HG02623 (cell line): ENCODE measurements around the gene SLC9A8.
"Not testable (repeated sequence)": the region's sequence is repeated elsewhere in the genome, so short reads cannot be mapped to it uniquely, and the experiment has no call there.

Experiments
- ATAC-seq: cut with Tn5 transposase; IDR thresholded peaks from one replicate; pipeline ENCODE4 v1.9.1; 2021; ENCODE audit warnings: moderate library complexity; ENCODE audit not compliant: unreplicated experiment

SLC9A8 gene

GRCh38 chr20:49846206-49846807 is 33.7 kb downstream of the SLC9A8 start:
- ATAC-seq, result no peak

- ATAC-seq, result no peak
Observed at GRCh38 chr20:49850463-49851230, 38.0 kb downstream of the SLC9A8 start.

GRCh38 chr20:49851231-49851705 is 38.6 kb downstream of the SLC9A8 start:
- no peak for ATAC-seq

GRCh38 chr20:49851991-49852390 is 39.4 kb downstream of the SLC9A8 start:
- no peak for ATAC-seq

GRCh38 chr20:49852522-49853080 is 40.0 kb downstream of the SLC9A8 start:
- ATAC-seq, result no peak

- no peak for ATAC-seq
Observed at GRCh38 chr20:49853640-49854039, 41.0 kb downstream of the SLC9A8 start.

- ATAC-seq, result no peak
Observed at GRCh38 chr20:49854190-49854875, 41.7 kb downstream of the SLC9A8 start.

GRCh38 chr20:49856904-49857303 is 44.3 kb downstream of the SLC9A8 start:
- no peak for ATAC-seq

- ATAC-seq, result no peak
Observed at GRCh38 chr20:49858076-49858585, 45.5 kb downstream of the SLC9A8 start.

- no peak for ATAC-seq
Observed at GRCh38 chr20:49859011-49859410, 46.4 kb downstream of the SLC9A8 start.

- no peak for ATAC-seq
Observed at GRCh38 chr20:49859807-49860206, 47.2 kb downstream of the SLC9A8 start.

- ATAC-seq, result not testable (repeated sequence)
Observed at GRCh38 chr20:49861232-49861631, 48.6 kb downstream of the SLC9A8 start.

- no peak for ATAC-seq
Observed at GRCh38 chr20:49862607-49863200, 50.1 kb downstream of the SLC9A8 start.

- ATAC-seq, result no peak
Observed at GRCh38 chr20:49863666-49864065, 51.0 kb downstream of the SLC9A8 start.

- ATAC-seq, result no peak
Observed at GRCh38 chr20:49865559-49865958, 52.9 kb downstream of the SLC9A8 start.

GRCh38 chr20:49866051-49866450 is 53.4 kb downstream of the SLC9A8 start:
- ATAC-seq, result no peak

GRCh38 chr20:49867453-49868215 is 55.0 kb downstream of the SLC9A8 start:
- no peak for ATAC-seq

- ATAC-seq, result no peak
Observed at GRCh38 chr20:49868538-49868937, 55.9 kb downstream of the SLC9A8 start.

GRCh38 chr20:49868964-49869363 is 56.3 kb downstream of the SLC9A8 start:
- no peak for ATAC-seq

- ATAC-seq, result no peak
Observed at GRCh38 chr20:49870261-49870660, 57.6 kb downstream of the SLC9A8 start.
